Measurements from ENCODE around the gene BAZ1B. TPM values are rescaled to one million over a fixed set of nuclear protein-coding genes. Genes with fewer than 3 reads are reported as not detected.
A peak's percentile ranks its signal among the peaks of the same experiment; 100 is the strongest.

BAZ1B gene
- total and polyA plus RNA-seq, 2 of the 4 experiments (the other 2 are of a cell fraction), result 20.2 to 45.0 TPM

- H2BK15ac ChIP-seq (ENCODE audit: low read depth, low read length), result no peak overlapping the region
- H3K27ac ChIP-seq (ENCODE audit: insufficient read depth, low read length), result peak overlapping the region; percentile 33; the same call in 1 of the 2 replicates
- H2BK120ac ChIP-seq (ENCODE audit: low read depth, low read length), result no peak overlapping the region
- H4K91ac ChIP-seq (ENCODE audit: insufficient read depth, low read depth, low read length), result no peak overlapping the region
- WGBS, 2 experiments (ENCODE audit: extremely low coverage in 2 of 2, insufficient read length in 1 of 2), result no CpG with 5 or more reads among the region's 9 CpGs
- intact Hi-C loops (cut with micrococcal nuclease) (no loop called here), dilution Hi-C loops (cut with HindIII; ENCODE audit: low sequenced_read_pairs, unreplicated experiment) (no loop called here), in situ Hi-C loops (cut with MboI; ENCODE audit: low sequenced_read_pairs) (no loop called here)
- no TSS peak for BruUV-seq (replicated peaks)
- H4K8ac ChIP-seq (ENCODE audit: low read depth in 2 of 2, low read length in 2 of 2), result peak overlapping the region in 1 of 2 experiments; percentile 65; a peak in 1 of 4 replicates
- H3K4me2 ChIP-seq (ENCODE audit: low read depth, low read length), result no peak overlapping the region
- H3K36me3 ChIP-seq (ENCODE audit: control insufficient read depth, insufficient read depth, low read length), result peaks cover 31% of the 10 kb centered on the region
- no peak overlapping the region for H3K18ac ChIP-seq (ENCODE audit: low read depth, low read length)
- H4K5ac ChIP-seq (ENCODE audit: low read depth, low read length), result no peak overlapping the region
- H3K56ac ChIP-seq (ENCODE audit: extremely low read depth, insufficient read depth, low read length), result no peak overlapping the region
- H3K23ac ChIP-seq (ENCODE audit: low read depth, low read length), result no peak overlapping the region
- no peak overlapping the region for H3K9ac ChIP-seq (ENCODE audit: low read depth, low read length)
- H2AK9ac ChIP-seq (replicated peaks; ENCODE audit: low read depth, low read length, poor library complexity), result no peak overlapping the region
- no peak for TF ChIP-seq MXI1 (IDR thresholded peaks at IDR 0.05; ENCODE audit: borderline replicate concordance, low read depth, low read length)
- TF ChIP-seq RAD21 (IDR thresholded peaks at IDR 0.05; ENCODE audit: low read length), result no peak
- no peak for ATAC-seq (ENCODE audit: low read depth)
- H4K20me1 ChIP-seq (ENCODE audit: insufficient read depth, low read length), result no peaks in the 10 kb centered on the region
- no peaks in the 10 kb centered on the region for H3K9me3 ChIP-seq (ENCODE audit: control insufficient read depth, insufficient read depth, low read length)
- ChIA-PET POLR2A (ENCODE audit: unreplicated experiment) (no interaction called here), CTCF (no interaction called here)
- no peaks in the 10 kb centered on the region for H3K4me1 ChIP-seq (ENCODE audit: control insufficient read depth, insufficient read depth, low read length)
- no peak overlapping the region for H3K14ac ChIP-seq (replicated peaks; ENCODE audit: low read depth, low read length)
- DNase-seq, result no peak
- H2AFZ ChIP-seq (replicated peaks; ENCODE audit: low read length, poor library complexity), result no peak overlapping the region
- H3K4me3 ChIP-seq (ENCODE audit: insufficient read depth, low read depth, low read length), result no peak overlapping the region
- H2BK20ac ChIP-seq (ENCODE audit: low read depth, low read length), result no peak overlapping the region
- peaks cover 6 to 18% of the 10 kb centered on the region in 2 experiments; a peak in 2 of 4 replicates for H3K79me1 ChIP-seq (ENCODE audit: low read depth in 1 of 2, low read length in 2 of 2)
- no peaks in the 10 kb centered on the region for H3K27me3 ChIP-seq (ENCODE audit: control insufficient read depth, insufficient read depth, low read length)
- no peak overlapping the region for H2AK5ac ChIP-seq (ENCODE audit: low read depth, low read length)
- no peak overlapping the region for H3K4ac ChIP-seq (ENCODE audit: low read depth, low read length)
- H3K9me1 ChIP-seq (ENCODE audit: insufficient read depth, low read length), result peaks cover 3% of the 10 kb centered on the region; the same call in 1 of the 2 replicates
- H2BK5ac ChIP-seq (ENCODE audit: low read depth, low read length, poor library complexity, severe bottlenecking), result peak overlapping the region; percentile 38
Observed at GRCh38 chr7:73533742-73534141, 11.6 kb upstream of the BAZ1B start.
